Right atrium auricular region (tissue), 2 donors: Measurements from ENCODE around the gene TIAM1. TPM values are rescaled to one million over a fixed set of nuclear protein-coding genes. Genes with fewer than 3 reads are reported as not detected.

Experiments used
- DNase-seq: peaks from one replicate; pipeline ENCODE4 v3.0.0-alpha.2; 2019; ENCODE audit warnings: low spot score
- H3K27ac ChIP-seq, 2 donors: fragments of 200-600 bp; sonication (generic); 1 replicate in 1 of 2; 2 replicates in 1 of 2; pipeline ENCODE4 v1.5.1; 2016 to 2019
- H3K27me3 ChIP-seq, 2 donors: fragments of 200-600 bp; sonication (generic); one replicate each; pipeline versions ENCODE4 v1.5.1 to v1.6.0; 2017 to 2019
- H3K36me3 ChIP-seq: fragments of 200-600 bp; sonication (generic); one replicate; pipeline ENCODE4 v1.5.1; 2016
- H3K4me1 ChIP-seq, 2 donors: fragments of 200-600 bp; sonication (generic); one replicate each; pipeline versions ENCODE4 v1.5.1 to v1.6.0; 2017 to 2019
- H3K4me3 ChIP-seq, 2 donors: fragments of 200-600 bp; sonication (generic); 1 replicate in 1 of 2; 2 replicates in 1 of 2; pipeline ENCODE4 v1.5.1; 2017 to 2019; ENCODE audit warnings: mild to moderate bottlenecking in 1 of 2, moderate library complexity in 1 of 2
- H3K9me3 ChIP-seq, 2 donors: fragments of 200-600 bp; sonication (generic); one replicate each; pipeline ENCODE4 v1.5.1; 2019
- CTCF ChIP-seq, 2 donors: fragments of 200-600 bp; sonication (generic); IDR thresholded peaks; one replicate each; pipeline ENCODE4 v1.5.1; 2019; ENCODE audit warnings: antibody characterized with exemption in 2 of 2
- total RNA-seq, 2 donors: library from RNA; depleted of rRNA; stranded (reverse); fragments of >200 nt; gene quantifications; one replicate each; pipeline ENCODE4 v1.1.0, GENCODE V29; 2016

TIAM1 gene
- total RNA-seq, 2 donors from 2014 or later: 2.5 to 4.1 TPM

GRCh38 chr21:31276663-31277062 is 67.4 kb downstream of the TIAM1 start:
- Histone ChIP-seq H3K36me3 (no peaks in the 10 kb centered on the region), H3K4me3 (no peak overlapping the region)
- TF ChIP-seq CTCF (IDR thresholded peaks at IDR 0.05): no peak

GRCh38 chr21:31275901-31276300 is 68.2 kb downstream of the TIAM1 start:
- H3K4me1 ChIP-seq: no peaks in the 10 kb centered on the region
- H3K27me3 ChIP-seq: no peaks in the 10 kb centered on the region
- DNase-seq: no peak
- H3K4me3 ChIP-seq: no peak overlapping the region
- no peak overlapping the region for H3K27ac ChIP-seq
- H3K36me3 ChIP-seq: no peaks in the 10 kb centered on the region
- no peak for TF ChIP-seq CTCF (IDR thresholded peaks at IDR 0.05)
- no peaks in the 10 kb centered on the region for H3K9me3 ChIP-seq

More at GRCh38 chr21:31276663-31277062, 67.4 kb downstream of the TIAM1 start:
- no peaks in the 10 kb centered on the region for H3K9me3 ChIP-seq
- DNase-seq: no peak
- H3K4me1 ChIP-seq: no peaks in the 10 kb centered on the region
- H3K27me3 ChIP-seq: no peaks in the 10 kb centered on the region
- H3K27ac ChIP-seq: no peak overlapping the region

- H3K4me3 ChIP-seq: no peak overlapping the region
- no peak for DNase-seq
- H3K36me3 ChIP-seq: no peaks in the 10 kb centered on the region
- no peaks in the 10 kb centered on the region for H3K4me1 ChIP-seq
- H3K27me3 ChIP-seq: no peaks in the 10 kb centered on the region
- no peak for TF ChIP-seq CTCF (IDR thresholded peaks at IDR 0.05)
- H3K27ac ChIP-seq: no peak overlapping the region
- H3K9me3 ChIP-seq: no peaks in the 10 kb centered on the region
Measured at GRCh38 chr21:31273278-31273677, 70.8 kb downstream of the TIAM1 start.

- no peak for TF ChIP-seq CTCF (IDR thresholded peaks at IDR 0.05)
- H3K27ac ChIP-seq: no peak overlapping the region
- H3K27me3 ChIP-seq: no peaks in the 10 kb centered on the region
- DNase-seq: no peak
- H3K9me3 ChIP-seq: no peaks in the 10 kb centered on the region
- H3K36me3 ChIP-seq: no peaks in the 10 kb centered on the region
- no peak overlapping the region for H3K4me3 ChIP-seq
- no peaks in the 10 kb centered on the region for H3K4me1 ChIP-seq
Measured at GRCh38 chr21:31268090-31268489, 76.0 kb downstream of the TIAM1 start.

- H3K36me3 ChIP-seq: no peaks in the 10 kb centered on the region
- TF ChIP-seq CTCF (IDR thresholded peaks at IDR 0.05): no peak
- no peak for DNase-seq
- H3K27ac ChIP-seq: no peak overlapping the region
- no peaks in the 10 kb centered on the region for H3K4me1 ChIP-seq
- no peak overlapping the region for H3K4me3 ChIP-seq
- no peaks in the 10 kb centered on the region for H3K27me3 ChIP-seq
- no peaks in the 10 kb centered on the region for H3K9me3 ChIP-seq
Measured at GRCh38 chr21:31267644-31268043, 76.4 kb downstream of the TIAM1 start.

- no peak for DNase-seq
- H3K27ac ChIP-seq: no peak overlapping the region
- no peaks in the 10 kb centered on the region for H3K27me3 ChIP-seq
- no peaks in the 10 kb centered on the region for H3K9me3 ChIP-seq
- no peaks in the 10 kb centered on the region for H3K4me1 ChIP-seq
- TF ChIP-seq CTCF (IDR thresholded peaks at IDR 0.05): no peak
- H3K4me3 ChIP-seq: no peak overlapping the region
- H3K36me3 ChIP-seq: no peaks in the 10 kb centered on the region
Measured at GRCh38 chr21:31266241-31266640, 77.8 kb downstream of the TIAM1 start.
